Hepatocyte (in vitro differentiated cells): Measurements from ENCODE around the gene LRRC14B. TPM values are rescaled to one million over a fixed set of nuclear protein-coding genes. Genes with fewer than 3 reads are reported as not detected.

Experiments used
- DNase-seq: peaks from one replicate; pipeline ENCODE4 v3.0.0-alpha.2; 2016; ENCODE audit warnings: low spot score
- H2AFZ ChIP-seq: fragments of 200-600 bp; sonication (generic); 2 replicates; pipeline ENCODE4 v1.6.0; 2016; ENCODE audit warnings: antibody characterized with exemption, mild to moderate bottlenecking
- H3K27ac ChIP-seq: fragments of 200-600 bp; sonication (generic); 2 replicates; pipeline ENCODE4 v1.5.1; 2016; ENCODE audit warnings: mild to moderate bottlenecking
- H3K27me3 ChIP-seq: fragments of 200-600 bp; sonication (generic); 2 replicates; pipeline ENCODE4 v1.6.1; 2016
- H3K36me3 ChIP-seq: fragments of 200-600 bp; sonication (generic); replicated peaks from 2 replicates; pipeline ENCODE4 v1.5.1; 2016; ENCODE audit warnings: low read depth; ENCODE audit not compliant: insufficient read depth
- H3K4me1 ChIP-seq: fragments of 200-600 bp; sonication (generic); 2 replicates; pipeline ENCODE4 v1.5.1; 2016; ENCODE audit warnings: mild to moderate bottlenecking, moderate library complexity; ENCODE audit not compliant: insufficient read depth
- H3K4me2 ChIP-seq: fragments of 200-600 bp; sonication (generic); 2 replicates; pipeline ENCODE4 v1.6.0; 2016
- H3K4me3 ChIP-seq: fragments of 200-600 bp; sonication (generic); 2 replicates; pipeline ENCODE4 v1.5.1; 2016; ENCODE audit warnings: mild to moderate bottlenecking
- H3K79me2 ChIP-seq: fragments of 200-600 bp; sonication (generic); 2 replicates; pipeline ENCODE4 v1.6.0; 2017; ENCODE audit warnings: mild to moderate bottlenecking
- H3K9me2 ChIP-seq: fragments of 200-600 bp; sonication (generic); replicated peaks from 2 replicates; pipeline ENCODE4 v1.6.0; 2017; ENCODE audit warnings: mild to moderate bottlenecking; ENCODE audit not compliant: insufficient read depth
- H3K9me3 ChIP-seq: fragments of 200-600 bp; sonication (generic); 2 replicates; pipeline ENCODE4 v1.5.1; 2016; ENCODE audit warnings: low read depth, mild to moderate bottlenecking
- H4K20me1 ChIP-seq: fragments of 200-600 bp; sonication (generic); 2 replicates; pipeline ENCODE4 v1.6.0; 2016; ENCODE audit warnings: mild to moderate bottlenecking; ENCODE audit not compliant: insufficient read depth, poor library complexity, severe bottlenecking
- EZH2 ChIP-seq: fragments of 200-600 bp; sonication (generic); IDR thresholded peaks from 2 replicates; pipeline ENCODE4 v1.6.1; 2016; ENCODE audit warnings: antibody characterized with exemption, mild to moderate bottlenecking, borderline replicate concordance
- EZH2phosphoT487 ChIP-seq: fragments of 200-600 bp; sonication (generic); IDR thresholded peaks from one replicate; pipeline ENCODE4 v1.6.1; 2018; ENCODE audit warnings: antibody characterized with exemption, mild to moderate bottlenecking, low read depth, moderate library complexity; ENCODE audit not compliant: unreplicated experiment, severe bottlenecking
- WGBS: methylation state at CpG from one replicate; pipeline ENCODE4 v1.1.6; 2016; ENCODE audit warnings: low lambda C conversion rate; ENCODE audit errors: missing lambda C conversion rate; 5-methylcytosine and 5-hydroxymethylcytosine counted together
- polyA plus RNA-seq: library from polyadenylated mRNA; unstranded; fragments of >200 nt; fragmentation: Nextera tagmentation; extraction: Ambion mirVana; gene quantifications from 2 replicates; pipeline ENCODE4 v1.2.1, GENCODE V29; 2016
- total RNA-seq: library from RNA; depleted of rRNA; stranded (reverse); fragments of >200 nt; gene quantifications from 2 replicates; pipeline ENCODE4 v1.2.3, GENCODE V29; 2014
- TF ChIP-seq, protein P1 (sequence below): fragments of 200-600 bp; sonication (generic); IDR thresholded peaks from 2 replicates; pipeline ENCODE4 v1.5.1; 2016; ENCODE audit warnings: antibody characterized with exemption, mild to moderate bottlenecking; ENCODE audit not compliant: poor library complexity

The LRRC14B gene
- total and polyA plus RNA-seq, 2 experiments from 2014 or later, result 0.18 TPM; not detected in 1

DNA sequence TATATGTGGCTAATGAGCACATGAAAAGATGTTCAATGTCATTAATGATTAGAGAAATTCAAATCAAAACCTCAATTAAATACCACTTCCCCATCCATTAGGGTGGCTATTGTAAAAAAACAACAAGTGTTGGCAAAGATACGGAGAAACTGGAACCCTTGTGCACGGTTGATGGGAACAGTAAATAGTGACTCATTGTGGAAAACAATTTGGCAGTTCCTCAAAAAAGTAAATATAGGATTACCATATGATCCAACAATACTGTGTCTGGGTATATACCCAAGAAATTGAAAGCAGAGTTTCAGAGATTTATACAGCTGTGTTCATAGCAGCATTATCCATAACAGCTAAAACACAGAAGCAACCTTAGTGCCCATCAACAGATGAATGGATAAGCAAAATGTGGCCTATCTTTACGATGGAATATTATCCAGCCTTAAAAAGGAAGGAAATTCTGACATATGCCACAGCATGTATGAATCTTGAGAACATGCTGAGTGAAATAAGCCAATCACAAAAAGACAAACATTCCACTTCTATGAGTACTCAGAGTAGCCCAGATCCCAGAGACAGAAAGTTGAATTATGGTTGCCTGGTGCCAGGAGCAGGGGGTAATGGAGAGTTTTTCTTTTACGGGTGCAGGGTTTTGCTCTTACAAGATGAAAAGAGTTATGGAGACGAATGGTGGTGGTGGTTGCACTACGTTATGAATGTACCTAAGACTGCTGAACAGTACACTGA lies 41.4 kb upstream of the LRRC14B start:
- no peak overlapping the region for H3K4me3 ChIP-seq
- H2AFZ ChIP-seq, result no peak overlapping the region
- H3K27ac ChIP-seq, result no peak overlapping the region
- DNase-seq, result no peak
- 91% methylated on average over 6 of the region's 6 CpGs for WGBS
- no peaks in the 10 kb centered on the region for H3K9me2 ChIP-seq
- H3K4me2 ChIP-seq, result no peak overlapping the region
- no peaks in the 10 kb centered on the region for H3K79me2 ChIP-seq
- TF ChIP-seq EZH2phosphoT487 (no peak), EZH2 (no peak)
- TF ChIP-seq, protein P1, sequence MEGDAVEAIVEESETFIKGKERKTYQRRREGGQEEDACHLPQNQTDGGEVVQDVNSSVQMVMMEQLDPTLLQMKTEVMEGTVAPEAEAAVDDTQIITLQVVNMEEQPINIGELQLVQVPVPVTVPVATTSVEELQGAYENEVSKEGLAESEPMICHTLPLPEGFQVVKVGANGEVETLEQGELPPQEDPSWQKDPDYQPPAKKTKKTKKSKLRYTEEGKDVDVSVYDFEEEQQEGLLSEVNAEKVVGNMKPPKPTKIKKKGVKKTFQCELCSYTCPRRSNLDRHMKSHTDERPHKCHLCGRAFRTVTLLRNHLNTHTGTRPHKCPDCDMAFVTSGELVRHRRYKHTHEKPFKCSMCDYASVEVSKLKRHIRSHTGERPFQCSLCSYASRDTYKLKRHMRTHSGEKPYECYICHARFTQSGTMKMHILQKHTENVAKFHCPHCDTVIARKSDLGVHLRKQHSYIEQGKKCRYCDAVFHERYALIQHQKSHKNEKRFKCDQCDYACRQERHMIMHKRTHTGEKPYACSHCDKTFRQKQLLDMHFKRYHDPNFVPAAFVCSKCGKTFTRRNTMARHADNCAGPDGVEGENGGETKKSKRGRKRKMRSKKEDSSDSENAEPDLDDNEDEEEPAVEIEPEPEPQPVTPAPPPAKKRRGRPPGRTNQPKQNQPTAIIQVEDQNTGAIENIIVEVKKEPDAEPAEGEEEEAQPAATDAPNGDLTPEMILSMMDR, result no peak
- no peaks in the 10 kb centered on the region for H3K4me1 ChIP-seq
- H3K9me3 ChIP-seq, result no peaks in the 10 kb centered on the region
- no peaks in the 10 kb centered on the region for H4K20me1 ChIP-seq
- H3K36me3 ChIP-seq, result no peaks in the 10 kb centered on the region
- no peaks in the 10 kb centered on the region for H3K27me3 ChIP-seq

DNA sequence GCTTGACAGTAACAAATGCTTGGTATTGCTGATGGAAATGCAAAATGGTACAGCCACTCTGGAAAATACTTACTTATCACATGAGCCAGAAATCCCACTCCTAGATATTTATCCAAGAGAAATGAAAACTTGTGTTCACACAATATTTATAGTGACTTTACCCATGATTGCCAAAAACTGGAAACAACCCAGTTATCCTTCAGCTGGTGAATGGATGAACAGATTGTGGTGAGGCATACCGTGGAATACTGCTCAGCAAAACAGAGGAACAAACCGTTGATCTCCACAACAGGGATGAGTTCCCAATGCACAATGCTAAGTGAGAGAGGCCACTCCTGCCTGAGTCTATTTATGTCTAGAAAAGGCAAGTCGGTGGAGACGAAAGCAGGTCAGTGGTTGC lies 40.5 kb upstream of the LRRC14B start:
- Histone ChIP-seq H3K4me2 (no peak overlapping the region), H3K36me3 (no peaks in the 10 kb centered on the region), H3K9me2 (no peaks in the 10 kb centered on the region), H3K27me3 (no peaks in the 10 kb centered on the region), H3K4me1 (no peaks in the 10 kb centered on the region), H3K79me2 (no peaks in the 10 kb centered on the region), H4K20me1 (no peaks in the 10 kb centered on the region), H3K4me3 (no peak overlapping the region), H2AFZ (no peak overlapping the region), H3K27ac (no peak overlapping the region), H3K9me3 (no peaks in the 10 kb centered on the region)
- no peak for DNase-seq
- WGBS, result 94% methylated on average over 4 of the region's 4 CpGs
- TF ChIP-seq, protein P1, result no peak
- TF ChIP-seq EZH2phosphoT487 (no peak), EZH2 (no peak)

DNA sequence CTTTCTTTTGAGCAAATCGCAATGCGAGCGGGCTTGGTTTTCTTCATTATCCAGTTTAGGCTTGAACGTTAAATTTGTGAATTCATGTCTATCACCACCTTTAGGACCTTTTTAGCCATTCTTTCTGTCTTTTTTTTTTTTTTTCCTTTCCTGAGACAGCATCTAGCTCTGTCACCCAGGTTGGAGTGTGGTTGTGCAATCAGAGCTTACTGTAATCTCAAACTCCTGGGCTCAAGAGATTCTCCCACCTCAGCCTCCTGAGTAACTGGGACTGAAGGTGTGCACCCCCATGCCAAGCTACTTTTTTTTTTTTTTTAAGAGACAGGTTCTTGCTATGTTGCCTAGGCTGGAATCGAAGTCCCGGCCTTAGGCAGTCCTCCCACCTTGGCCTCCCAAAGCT lies 39.2 kb upstream of the LRRC14B start:
- Histone ChIP-seq H3K4me1 (no peaks in the 10 kb centered on the region), H3K79me2 (no peaks in the 10 kb centered on the region), H4K20me1 (no peaks in the 10 kb centered on the region), H2AFZ (no peak overlapping the region), H3K4me3 (no peak overlapping the region), H3K27ac (no peak overlapping the region), H3K27me3 (no peaks in the 10 kb centered on the region), H3K4me2 (no peak overlapping the region), H3K9me2 (no peaks in the 10 kb centered on the region), H3K9me3 (no peaks in the 10 kb centered on the region), H3K36me3 (no peaks in the 10 kb centered on the region)
- WGBS, result 97% methylated on average over 6 of the region's 6 CpGs
- no peak for DNase-seq
- TF ChIP-seq, protein P1, result no peak
- TF ChIP-seq EZH2 (no peak), EZH2phosphoT487 (no peak)
